Measurements from ENCODE around the gene PCDHA13. TPM values are rescaled to one million over a fixed set of nuclear protein-coding genes. Genes with fewer than 3 reads are reported as not detected.

The PCDHA13 gene
- total and polyA plus RNA-seq, 2 donors from 2014 or later = 0.49 to 1.8 TPM

GRCh38 chr5:140857987-140858240 is 24.0 kb upstream of the PCDHA13 start:
- Histone ChIP-seq H3K4me1 (ENCODE audit: control insufficient read depth in 2 of 3, insufficient read depth in 2 of 3, low read depth in 1 of 3, low read length in 3 of 3) (no peaks in the 10 kb centered on the region), H3K36me3 (ENCODE audit: control insufficient read depth in 2 of 3, insufficient read depth in 3 of 3, low read length in 3 of 3) (no peaks in the 10 kb centered on the region), H3K9ac (ENCODE audit: low read length in 3 of 3) (no peak overlapping the region), H3K27ac (ENCODE audit: low read depth in 2 of 2, low read length in 2 of 2) (no peak overlapping the region), H3K4me3 (ENCODE audit: low read length in 3 of 3) (no peak overlapping the region), H3K9me3 (ENCODE audit: control insufficient read depth in 2 of 3, insufficient read depth in 1 of 3, low read length in 3 of 3) (peaks cover 0 to 40% (median 13%) of the 10 kb centered on the region in 3 donors), H3K27me3 (ENCODE audit: control insufficient read depth, insufficient read depth, low read length) (no peaks in the 10 kb centered on the region)
- no peak for TF ChIP-seq CTCF (IDR thresholded peaks at IDR 0.05; ENCODE audit: borderline replicate concordance, extremely low read depth, insufficient read depth)
- intact Hi-C loops (cut with DNase I) = no loop called here
- FAIRE-seq (no peak), DNase-seq (no peak)

GRCh38 chr5:140862441-140863295 is 19.3 kb upstream of the PCDHA13 start:
- FAIRE-seq (no peak), DNase-seq (peak in 1 of 5 donors; percentile 61)
- intact Hi-C loops (cut with DNase I) = no loop called here
- Histone ChIP-seq H3K27me3 (ENCODE audit: control insufficient read depth, insufficient read depth, low read length) (no peaks in the 10 kb centered on the region), H3K9me3 (ENCODE audit: control insufficient read depth in 2 of 3, insufficient read depth in 1 of 3, low read length in 3 of 3) (peaks cover 0 to 28% (median 6%) of the 10 kb centered on the region in 3 donors), H3K27ac (ENCODE audit: low read depth in 2 of 2, low read length in 2 of 2) (no peak overlapping the region), H3K9ac (ENCODE audit: low read length in 3 of 3) (no peak overlapping the region), H3K4me3 (ENCODE audit: low read length in 3 of 3) (no peak overlapping the region), H3K36me3 (ENCODE audit: control insufficient read depth in 2 of 3, insufficient read depth in 3 of 3, low read length in 3 of 3) (no peaks in the 10 kb centered on the region), H3K4me1 (ENCODE audit: control insufficient read depth in 2 of 3, insufficient read depth in 2 of 3, low read depth in 1 of 3, low read length in 3 of 3) (no peaks in the 10 kb centered on the region)
- TF ChIP-seq CTCF (IDR thresholded peaks at IDR 0.05; ENCODE audit: borderline replicate concordance, extremely low read depth, insufficient read depth) = no peak

GRCh38 chr5:140868721-140869554 is 13.0 kb upstream of the PCDHA13 start, which contains the start of gene PCDHA11:
PCDHA11 (plus strand) TSS chr5:140868957; CDS start chr5:140869104, 147 bp downstream.
- no peaks in the 10 kb centered on the region for H3K27me3 ChIP-seq (ENCODE audit: control insufficient read depth, insufficient read depth, low read length)
- FAIRE-seq (no peak), DNase-seq (peak in 2 of 5 donors; percentile 10 to 15)
- H3K27ac ChIP-seq (ENCODE audit: low read depth in 2 of 2, low read length in 2 of 2) = no peak within 1 kb of the TSS
- peaks cover 0 to 14% (median 3%) of the 10 kb centered on the region in 3 donors for H3K9me3 ChIP-seq (ENCODE audit: control insufficient read depth in 2 of 3, insufficient read depth in 1 of 3, low read length in 3 of 3)
- H3K4me3 ChIP-seq (ENCODE audit: low read length in 3 of 3) = peak within 1 kb of the TSS in 2 of 3 donors; percentile 24 to 38
- no peaks in the 10 kb centered on the region for H3K4me1 ChIP-seq (ENCODE audit: control insufficient read depth in 2 of 3, insufficient read depth in 2 of 3, low read depth in 1 of 3, low read length in 3 of 3)
- no peaks in the 10 kb centered on the region for H3K36me3 ChIP-seq (ENCODE audit: control insufficient read depth in 2 of 3, insufficient read depth in 3 of 3, low read length in 3 of 3)
- TF ChIP-seq CTCF (IDR thresholded peaks at IDR 0.05; ENCODE audit: borderline replicate concordance, extremely low read depth, insufficient read depth) = peak; percentile 25
- no peak within 1 kb of the TSS for H3K9ac ChIP-seq (ENCODE audit: low read length in 3 of 3)
- intact Hi-C loops (cut with DNase I) = no loop called here

Data from kidney (tissue), 14 donors.